ENCODE data around the gene TNF.

DNA sequence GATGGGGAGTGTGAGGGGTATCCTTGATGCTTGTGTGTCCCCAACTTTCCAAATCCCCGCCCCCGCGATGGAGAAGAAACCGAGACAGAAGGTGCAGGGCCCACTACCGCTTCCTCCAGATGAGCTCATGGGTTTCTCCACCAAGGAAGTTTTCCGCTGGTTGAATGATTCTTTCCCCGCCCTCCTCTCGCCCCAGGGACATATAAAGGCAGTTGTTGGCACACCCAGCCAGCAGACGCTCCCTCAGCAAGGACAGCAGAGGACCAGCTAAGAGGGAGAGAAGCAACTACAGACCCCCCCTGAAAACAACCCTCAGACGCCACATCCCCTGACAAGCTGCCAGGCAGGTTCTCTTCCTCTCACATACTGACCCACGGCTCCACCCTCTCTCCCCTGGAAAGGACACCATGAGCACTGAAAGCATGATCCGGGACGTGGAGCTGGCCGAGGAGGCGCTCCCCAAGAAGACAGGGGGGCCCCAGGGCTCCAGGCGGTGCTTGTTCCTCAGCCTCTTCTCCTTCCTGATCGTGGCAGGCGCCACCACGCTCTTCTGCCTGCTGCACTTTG, at the start of gene TNF:
- TF ChIP-seq, protein P1, sequence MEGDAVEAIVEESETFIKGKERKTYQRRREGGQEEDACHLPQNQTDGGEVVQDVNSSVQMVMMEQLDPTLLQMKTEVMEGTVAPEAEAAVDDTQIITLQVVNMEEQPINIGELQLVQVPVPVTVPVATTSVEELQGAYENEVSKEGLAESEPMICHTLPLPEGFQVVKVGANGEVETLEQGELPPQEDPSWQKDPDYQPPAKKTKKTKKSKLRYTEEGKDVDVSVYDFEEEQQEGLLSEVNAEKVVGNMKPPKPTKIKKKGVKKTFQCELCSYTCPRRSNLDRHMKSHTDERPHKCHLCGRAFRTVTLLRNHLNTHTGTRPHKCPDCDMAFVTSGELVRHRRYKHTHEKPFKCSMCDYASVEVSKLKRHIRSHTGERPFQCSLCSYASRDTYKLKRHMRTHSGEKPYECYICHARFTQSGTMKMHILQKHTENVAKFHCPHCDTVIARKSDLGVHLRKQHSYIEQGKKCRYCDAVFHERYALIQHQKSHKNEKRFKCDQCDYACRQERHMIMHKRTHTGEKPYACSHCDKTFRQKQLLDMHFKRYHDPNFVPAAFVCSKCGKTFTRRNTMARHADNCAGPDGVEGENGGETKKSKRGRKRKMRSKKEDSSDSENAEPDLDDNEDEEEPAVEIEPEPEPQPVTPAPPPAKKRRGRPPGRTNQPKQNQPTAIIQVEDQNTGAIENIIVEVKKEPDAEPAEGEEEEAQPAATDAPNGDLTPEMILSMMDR (conservative IDR thresholded peaks at IDR 0.05) = no peak
- TF ChIP-seq ZFX (IDR thresholded peaks at IDR 0.05) = no peak

All from C4-2B (cell line).